Stimulated activated CD4-positive, alpha-beta T cell treated with anti-CD3 and anti-CD28 coated beads, Interleukin-12 subunit alpha, Interleukin-12 subunit beta, amount 100 ng/mL, for 4 hours (primary cell): Measurements from ENCODE around the gene RNF17.
"Not testable (repeated sequence)": the region's sequence is repeated elsewhere in the genome, so short reads cannot be mapped to it uniquely, and the experiment has no call there.

Experiments
- DNase-seq: peaks from one replicate; pipeline ENCODE4 v3.0.0-alpha.2; 2020

The RNF17 gene

DNA sequence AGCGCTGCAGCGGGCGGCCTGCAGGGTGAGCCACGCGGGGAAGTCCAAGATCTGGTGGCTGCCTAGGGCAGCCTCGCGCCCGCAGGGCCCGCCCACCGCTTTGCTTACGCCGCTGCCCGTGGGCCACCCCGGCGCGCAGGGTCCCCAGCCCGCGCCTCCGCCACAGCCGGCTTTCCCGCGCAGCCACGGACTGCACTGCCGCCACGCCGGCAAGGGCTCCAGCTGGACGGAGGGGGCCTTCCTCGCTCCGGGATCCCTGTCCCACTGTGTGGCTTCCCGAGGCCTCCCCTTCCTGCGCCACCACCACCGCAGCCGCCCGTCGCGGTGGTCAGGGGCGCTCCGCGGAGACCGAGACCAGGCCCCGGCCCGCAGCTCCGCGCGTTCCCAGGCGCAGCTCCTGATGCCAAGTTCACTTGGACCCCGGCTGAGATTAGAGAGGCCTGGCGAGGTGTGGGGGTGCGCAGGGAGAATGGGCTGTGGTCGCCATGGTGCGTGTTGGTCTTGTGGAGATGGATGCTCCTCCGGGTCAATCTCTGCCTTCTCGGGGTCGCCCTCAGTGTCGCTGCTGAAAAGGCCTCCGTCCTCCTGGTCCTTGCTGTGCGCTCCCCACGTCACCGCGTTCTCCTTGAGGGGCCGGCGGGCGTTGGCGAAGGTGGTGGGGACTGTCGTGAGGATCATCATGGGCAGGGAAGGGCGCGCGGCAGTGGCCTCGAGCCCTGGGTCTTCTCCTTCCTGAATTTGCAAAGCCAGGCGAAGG, 17.9 kb upstream of the RNF17 start:
- DNase-seq = no peak

DNA sequence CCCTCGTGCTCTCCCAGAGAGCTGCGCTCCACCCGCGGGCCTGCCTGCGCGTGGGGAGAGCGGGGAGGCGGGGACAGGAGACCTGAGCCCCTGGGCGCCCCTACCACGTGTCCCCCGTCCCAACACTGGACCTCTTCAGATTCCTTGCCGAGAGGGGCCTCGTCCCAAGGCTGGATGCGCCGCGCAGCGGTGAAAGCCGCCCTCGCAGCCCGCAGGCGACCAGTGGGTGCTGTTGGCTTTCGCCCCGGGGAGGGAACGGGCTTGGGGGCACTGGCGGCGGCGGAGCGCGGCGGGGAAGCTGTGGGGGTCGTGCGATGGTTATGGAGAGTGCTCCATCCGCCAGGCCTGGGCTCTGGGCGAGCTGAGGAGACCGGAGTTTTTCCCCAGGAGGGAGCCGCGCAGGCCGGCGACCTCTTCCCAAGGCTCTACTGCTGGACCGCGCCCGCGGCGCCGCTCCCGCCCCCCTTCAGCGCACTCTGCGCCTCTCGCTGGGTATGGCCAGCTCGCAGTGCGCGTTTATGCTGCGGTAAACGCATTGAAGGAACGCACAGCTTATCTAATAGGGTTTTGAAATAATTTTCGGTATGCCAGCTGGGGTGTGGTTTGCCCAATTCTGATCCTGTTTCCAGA, 17.2 kb upstream of the RNF17 start:
- DNase-seq = no peak

DNA sequence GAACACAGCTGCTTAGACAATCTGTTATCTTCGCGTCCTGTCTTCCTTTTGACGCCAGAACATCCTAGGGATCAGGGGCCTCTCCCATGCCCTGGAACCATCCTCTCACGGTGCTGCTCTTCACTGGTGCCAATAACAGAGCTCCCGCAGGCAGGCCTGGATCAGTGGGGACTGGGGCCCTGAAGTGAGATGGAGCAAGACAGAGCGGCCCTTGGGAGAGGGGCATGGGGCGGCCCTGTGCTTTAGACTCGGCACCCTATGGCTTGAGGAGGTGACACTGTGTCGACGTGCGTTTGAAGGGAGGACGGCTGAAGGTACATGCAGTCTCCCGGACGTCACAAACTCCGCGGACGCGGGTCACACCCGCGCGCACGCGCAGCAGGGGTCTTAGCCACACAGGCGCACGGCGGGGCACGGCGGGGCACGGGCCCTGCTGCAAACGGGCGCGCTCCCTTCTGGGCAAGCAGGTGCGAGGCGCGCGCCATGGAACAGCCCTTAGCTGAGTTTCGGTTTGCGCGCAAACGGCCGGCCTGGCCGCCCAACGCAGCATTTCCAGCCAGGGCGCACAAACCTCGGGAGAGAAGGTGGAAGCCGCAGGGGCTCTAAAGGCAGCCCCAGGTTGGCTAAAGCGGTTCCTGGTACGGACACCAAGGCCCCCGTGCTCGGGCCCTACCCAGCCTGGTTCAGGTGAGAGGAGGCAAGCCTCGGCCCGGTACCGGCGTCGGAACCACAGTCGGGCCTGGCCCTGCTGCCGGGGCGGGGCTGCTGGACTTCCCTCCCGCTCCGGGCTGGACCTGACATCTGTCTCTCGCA, 16.5 kb upstream of the RNF17 start:
- no peak for DNase-seq

DNA sequence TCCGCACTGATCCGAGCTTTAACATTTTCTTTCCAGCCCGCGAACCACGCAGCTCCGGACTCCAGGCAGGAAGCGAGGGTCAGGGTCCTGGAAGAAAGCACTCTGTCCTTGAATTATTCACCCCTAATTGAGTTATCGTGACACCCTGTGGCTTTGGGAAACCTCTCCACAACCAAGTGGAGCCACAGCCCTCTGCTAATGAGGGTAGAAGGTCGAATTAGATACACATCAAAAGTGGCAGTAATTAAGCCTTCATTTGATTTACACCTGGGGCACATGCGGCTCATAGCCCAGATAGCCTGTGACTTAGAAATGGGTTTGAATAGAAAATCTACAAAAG, 15.9 kb upstream of the RNF17 start:
- no peak for DNase-seq

DNA sequence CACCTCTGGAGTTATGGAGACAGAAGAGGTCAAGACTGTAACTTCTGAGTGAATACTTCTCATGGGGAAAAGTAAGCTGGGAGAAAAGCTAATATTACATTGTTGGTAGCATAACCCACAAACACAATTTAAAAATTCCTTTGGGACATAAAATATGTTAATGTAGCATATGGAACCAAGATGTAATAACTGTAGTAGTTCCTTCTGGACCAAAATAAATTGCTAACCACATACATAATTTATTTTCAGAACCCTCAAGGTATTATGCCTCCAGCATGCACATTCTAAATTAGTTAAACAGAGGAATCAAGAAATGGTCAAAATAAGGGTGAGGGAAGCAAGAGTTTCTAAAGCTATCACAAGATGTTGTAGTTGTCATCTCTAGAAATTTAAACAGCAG, 4.8 kb upstream of the RNF17 start:
- no peak for DNase-seq

DNA sequence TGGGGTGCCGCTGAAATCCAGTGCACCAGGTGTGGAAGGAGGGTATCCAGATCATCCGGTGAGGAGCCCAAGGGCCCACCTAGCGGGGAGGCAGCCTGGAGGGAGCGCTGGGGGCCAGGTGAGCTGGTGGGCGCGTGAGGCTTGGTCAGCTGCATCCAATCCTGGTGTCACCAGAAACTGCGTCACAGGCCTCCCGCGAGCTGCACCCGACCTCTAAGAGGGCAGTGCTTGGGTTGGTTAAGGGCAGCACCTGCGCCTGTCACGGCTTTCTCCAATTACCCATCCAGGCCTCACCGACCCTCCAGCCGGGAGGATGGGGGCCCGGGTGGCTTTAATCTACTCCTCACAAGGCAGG, 284 bp downstream of the RNF17 start:
- no peak for DNase-seq

DNA sequence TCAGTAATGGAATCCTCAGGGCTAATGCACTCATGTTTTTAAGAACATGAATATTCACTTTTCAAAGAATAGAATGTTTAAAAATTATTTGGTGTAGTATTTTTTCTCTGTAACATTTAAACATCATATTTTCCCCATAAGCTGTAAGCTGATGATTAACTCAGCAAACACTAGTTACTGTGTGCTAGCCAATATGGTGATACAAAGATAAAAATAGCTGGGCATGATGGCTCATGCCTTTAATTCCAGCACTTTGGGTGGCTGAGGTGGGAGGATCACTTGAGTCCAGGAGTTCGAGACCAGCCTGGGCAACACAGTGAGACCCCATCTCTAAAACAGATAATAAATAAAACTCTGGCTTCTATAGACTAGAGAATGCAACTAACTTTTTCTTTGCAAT, 13.2 kb downstream of the RNF17 start:
- no peak for DNase-seq

DNA sequence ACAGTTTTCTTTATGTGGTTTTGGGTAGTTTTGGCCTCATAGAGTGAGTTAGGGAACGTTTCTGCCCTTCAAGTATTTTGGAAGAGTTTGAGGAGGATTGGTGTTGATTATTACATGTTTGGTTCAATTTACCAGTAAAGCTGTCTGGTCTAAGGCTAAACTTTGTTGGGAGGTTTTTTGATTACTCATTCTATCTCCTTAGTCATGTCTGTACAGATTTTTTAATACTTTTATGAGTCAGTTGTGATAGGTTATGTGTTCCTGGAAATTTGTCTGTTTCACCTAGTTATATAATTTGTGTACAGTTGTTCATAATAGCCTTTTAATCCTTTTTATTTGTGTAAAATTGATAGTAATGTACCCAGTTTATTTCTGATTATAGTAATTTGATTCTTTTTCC, 20.4 kb downstream of the RNF17 start:
- no peak for DNase-seq

DNA sequence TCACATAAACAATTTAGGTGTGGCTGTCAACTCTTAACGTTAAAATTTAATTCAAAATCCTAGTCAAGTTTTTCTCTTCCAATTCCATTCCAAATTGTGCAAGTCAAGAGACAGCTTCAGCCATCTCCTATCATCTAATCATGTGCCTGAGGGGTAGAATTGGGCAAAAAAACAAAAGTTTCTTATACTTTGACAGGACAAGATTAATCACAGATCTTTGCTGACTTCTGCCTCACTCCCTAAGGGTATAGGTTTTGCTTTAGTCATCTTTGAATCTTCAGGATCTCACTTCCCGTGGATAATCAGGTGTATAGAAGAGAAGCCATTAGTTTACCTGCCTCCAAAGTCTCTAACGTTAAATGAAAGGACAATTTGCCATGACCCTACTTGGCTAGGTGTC, 24.6 kb downstream of the RNF17 start:
- no peak for DNase-seq

DNA sequence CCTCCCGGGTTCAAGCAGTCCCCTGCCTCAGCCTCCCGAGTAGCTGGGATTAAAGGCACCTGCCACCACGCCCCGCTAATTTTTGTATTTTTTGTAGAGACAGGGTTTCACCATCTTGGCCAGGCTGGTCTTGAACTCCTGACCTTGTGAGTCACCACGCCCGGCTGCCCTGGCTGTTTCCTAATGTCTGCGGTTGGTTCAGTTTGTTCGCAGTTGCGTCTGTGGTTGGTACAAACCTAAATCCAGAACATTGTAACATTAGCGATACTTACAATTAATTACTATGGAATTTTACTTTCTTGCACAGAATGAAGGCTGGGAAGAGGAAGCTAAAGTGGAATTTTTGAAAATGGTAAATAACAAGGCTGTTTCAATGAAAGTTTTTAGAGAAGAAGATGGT, 38.1 kb downstream of the RNF17 start:
- DNase-seq = no peak

DNA sequence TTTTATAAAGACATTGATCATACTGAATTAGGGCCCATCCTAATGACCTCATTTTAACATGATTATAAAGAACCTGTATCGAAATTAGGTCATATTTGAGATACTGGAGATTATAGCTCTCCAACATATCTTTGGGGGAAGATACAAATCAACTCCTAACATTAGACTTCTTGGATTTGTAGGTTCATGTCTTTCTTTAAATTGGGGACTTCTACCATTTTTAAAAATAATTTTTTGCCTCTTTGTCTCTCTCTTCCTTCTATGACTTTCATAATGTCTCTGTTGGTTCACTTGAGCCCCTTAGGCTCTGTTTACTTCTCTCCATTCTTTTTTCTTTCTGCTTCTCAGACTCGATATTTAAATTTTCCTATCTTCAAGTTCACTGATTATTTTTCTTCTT, 57.2 kb downstream of the RNF17 start:
- DNase-seq = no peak

DNA sequence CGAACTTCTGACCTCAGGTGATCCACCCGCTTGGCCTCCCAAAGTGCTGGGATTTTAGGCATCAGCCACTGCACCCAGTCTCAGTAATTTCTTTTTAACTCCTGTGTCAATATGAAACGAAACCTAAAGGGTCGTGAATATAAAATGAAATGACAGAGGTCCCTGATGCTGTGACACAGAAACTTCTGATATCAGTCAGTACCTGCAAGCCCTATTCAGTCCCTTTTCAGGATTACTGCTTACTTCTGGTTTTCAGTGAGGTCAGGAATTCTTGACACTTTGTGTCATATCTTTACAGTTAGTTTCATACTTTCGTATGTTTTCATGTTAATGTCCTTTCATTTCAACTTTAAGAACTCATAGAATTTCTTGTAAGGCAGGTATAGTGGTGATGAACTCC, 58.7 kb downstream of the RNF17 start:
- no peak for DNase-seq

DNA sequence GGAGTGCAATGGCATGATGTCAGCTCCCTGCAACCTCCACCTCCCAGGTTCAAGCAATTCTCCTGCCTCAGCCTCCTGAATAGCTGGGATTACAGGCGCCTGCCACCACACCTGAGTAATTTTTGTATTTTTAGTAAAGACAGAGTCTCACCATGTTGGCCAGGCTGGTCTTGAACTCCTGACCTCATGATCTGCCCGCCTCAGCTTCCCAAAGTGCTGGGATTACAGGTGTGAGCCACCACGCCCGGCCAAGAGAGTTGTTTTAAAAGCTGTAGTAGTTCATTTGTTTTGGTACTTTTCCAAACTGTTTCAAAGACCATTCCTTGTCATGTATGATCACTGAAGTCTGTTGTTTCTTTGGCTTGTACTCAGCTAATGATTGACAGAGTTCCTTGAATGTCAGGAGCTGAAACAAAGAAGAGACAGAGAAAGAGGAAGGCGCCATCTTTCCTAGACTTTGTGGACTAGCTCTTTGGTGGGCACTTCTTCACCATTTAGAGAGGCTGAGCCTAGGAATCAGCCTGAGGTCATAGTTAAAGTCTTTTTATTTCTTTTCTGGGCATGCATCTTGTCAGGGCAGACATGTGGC, 59.2 kb downstream of the RNF17 start:
- DNase-seq = not testable (repeated sequence)

DNA sequence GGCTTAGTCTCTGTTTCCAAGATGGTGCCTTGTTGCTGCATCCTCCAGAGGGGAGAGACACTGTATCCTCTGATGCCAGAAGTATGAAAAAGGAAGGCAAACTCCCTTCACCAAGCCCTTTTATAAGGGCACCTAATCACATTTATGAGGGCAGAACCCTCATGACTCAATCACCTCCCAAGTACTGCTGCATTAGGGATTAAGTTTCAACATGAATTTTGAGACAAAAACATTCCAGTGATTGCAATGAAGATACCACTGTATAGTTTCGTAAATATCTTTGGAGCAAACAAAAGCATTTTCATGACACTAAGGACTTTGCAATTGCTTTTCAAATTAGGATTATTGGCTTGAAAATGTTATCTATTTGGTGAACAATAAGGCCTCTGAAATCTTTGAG, 63.8 kb downstream of the RNF17 start:
- DNase-seq = no peak

DNA sequence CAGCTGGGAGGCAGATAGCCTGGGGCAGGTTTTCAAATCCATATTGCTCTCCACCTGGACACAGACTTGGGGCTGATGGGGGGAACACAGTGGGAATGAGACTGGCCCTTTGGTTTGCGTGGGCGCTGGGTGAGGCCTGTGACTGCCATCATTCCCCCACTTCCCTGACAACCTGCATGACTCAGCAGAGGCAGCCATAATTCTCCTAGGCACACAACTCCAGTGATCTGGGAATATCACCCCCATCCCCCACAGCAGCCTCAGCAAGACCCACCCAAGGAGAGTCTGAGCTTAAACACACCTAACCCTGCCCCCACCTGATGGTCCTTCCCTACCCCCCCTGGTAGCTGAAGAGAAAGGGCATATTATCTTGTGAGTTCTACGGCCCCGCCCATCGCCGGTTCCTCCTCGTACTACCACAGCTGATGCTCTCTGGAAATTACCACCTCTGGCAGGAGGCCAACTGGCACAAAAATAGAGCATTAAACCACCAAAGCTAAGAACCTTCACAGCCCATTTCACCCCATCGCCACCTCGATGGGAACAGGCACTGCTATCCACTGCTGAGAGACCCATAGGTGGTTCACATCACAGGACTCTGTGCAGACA, 71.0 kb downstream of the RNF17 start:
- no peak for DNase-seq

DNA sequence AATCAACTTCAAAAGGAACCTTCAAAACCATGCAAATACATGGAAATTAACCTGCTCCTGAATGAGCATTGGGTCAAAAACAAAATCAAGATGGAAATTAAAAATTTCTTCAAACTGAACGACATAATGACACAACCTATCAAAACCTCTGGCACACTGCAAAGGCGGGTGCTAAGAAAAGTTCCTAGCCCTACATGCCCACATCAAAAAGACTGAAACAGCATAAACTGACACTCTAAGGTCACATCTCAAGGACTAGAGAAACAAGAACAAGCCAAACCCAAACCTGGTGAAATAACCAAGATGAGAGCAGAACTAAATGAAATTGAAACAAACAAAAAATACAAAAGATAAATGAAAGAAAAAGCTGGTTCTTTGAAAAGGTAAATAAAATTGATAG, 73.6 kb downstream of the RNF17 start:
- not testable (repeated sequence) for DNase-seq

DNA sequence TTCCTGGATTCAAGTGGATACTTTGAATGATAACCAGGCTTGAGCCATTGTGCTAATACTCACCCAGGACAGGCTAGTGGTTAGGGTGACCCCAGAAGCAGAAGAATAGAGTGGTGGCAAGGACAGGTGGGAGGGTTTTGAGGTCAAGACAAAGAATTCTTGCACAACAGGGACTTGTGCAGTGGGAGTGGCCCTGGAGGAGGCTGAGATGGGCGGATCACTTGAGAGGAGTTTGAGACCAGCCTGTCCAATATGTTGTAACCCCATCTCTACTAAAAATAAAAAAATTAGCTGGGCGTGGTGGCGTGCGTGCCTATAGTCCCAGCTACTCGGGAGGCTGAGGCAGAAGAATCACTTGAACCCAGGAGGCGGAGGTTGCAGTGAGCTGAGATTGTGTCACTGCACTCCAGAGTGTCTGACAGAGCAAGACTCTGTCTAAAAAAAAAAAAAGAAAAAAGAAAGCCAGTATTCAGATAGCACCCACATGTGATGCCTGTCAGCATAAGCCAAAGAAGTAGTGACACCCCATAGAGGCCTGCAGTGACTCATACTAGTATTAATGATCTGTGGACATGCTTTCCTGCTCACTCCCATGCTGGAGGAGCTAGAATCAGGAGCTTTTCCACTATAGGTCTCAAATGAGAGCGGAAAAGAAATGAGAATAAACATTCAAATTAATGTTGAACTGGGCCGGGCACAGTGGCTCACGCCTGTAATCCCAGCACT, 78.7 kb downstream of the RNF17 start:
- no peak for DNase-seq

DNA sequence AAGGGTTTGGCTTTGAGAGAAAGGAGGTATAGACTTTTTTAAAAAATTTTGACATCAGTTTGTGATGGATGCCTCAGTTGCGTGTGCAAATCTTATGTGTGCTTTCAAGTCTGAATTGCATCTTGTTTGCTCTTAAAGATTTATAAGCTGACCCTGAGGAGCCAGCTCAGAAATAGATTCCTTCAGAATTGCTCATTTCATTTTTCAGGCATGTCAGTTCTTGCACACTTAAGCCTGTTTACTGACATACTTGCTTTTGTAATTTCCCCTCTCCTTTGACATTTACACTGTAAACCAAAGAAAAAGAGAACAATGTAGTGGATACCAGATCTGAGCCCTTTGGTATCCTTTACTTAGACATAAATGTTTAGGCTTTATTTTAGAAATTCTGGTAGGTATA, 87.6 kb downstream of the RNF17 start:
- DNase-seq = no peak

DNA sequence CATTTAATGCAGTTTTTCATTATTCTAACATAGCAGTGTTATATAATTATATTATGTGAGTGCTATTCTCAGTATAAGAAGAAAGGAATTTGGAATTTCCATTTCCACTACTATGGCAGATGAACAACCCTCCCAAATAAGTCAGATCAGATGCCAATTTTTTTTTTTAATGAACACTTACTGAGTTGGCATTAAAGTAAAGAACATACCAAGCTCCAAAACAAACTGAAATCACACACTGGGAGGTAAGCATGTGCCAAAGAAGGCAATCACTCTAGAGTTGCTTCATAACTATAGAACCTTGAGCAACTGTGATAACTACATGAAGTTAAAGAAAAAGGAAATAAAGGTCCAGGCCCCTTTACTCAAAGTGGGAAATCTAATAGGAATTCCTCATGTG, 90.3 kb downstream of the RNF17 start:
- no peak for DNase-seq

DNA sequence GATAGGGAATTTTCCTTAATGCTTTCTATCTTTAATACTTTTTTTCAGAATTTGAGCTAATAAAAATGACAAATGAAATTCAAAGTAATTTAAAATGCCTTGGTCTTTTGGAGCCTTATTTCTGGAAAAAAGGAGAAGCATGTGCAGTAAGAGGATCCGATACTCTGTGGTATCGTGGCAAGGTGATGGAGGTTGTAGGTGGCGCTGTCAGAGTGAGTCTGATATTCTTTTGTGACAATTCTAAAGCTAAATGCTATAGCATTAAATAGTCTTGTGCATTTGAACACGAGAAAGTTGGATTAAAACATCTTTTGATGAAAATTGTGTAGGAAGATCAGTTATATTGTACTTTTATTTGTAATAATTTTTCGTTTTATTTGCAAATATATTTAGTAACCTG, 95.0 kb downstream of the RNF17 start:
- no peak for DNase-seq

DNA sequence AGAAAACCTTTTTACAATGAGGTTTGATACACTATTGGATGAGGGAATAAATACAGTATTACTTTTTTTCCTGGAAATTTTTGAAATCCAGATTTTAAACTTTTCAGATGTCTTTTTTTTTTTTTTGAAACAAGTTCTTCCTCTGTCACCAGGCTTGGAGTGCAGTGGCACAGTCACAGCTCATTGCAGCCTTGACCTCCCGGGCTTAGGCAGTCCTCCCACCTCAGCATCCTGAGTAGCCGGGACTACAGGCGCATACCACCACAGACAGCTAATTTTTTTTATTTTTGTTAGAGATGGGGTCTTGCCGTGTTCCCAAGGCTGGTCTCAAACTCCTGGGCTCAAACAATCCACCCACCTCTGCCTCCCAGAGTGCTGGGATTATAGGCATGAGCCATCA, 96.8 kb downstream of the RNF17 start:
- DNase-seq = no peak

DNA sequence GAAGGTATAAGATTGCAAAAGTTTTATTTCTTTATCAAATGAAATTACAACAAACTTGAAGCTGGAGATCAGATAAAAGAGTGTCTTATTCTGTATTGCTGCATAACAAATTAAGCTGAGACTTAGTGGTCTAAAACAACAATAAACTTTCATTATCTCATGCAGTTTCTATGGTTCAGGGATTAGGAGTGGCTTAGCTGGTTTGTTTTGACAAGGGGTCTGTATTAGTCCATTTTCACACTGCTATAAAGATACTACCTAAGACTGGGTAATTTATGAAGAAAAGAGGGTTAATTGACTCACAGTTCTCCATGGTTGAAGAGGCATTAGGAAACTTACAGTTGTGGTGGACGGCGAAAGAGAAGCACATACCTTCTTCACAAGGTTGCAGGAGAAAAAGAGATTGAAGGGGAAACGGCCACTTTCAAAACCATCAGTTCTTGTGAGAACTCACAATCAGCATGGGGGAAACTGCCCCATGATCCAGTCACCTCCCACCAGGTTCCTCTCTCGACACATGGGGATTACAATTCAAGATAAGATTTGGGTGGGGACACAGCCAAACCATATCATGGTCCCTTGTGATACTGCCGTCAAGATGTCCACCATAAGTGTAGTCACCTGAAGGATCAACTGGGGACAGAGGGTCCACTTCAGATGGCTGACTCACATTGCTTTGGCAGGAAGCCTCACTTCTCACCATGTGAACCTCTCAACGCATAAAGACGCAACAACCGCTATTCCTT, 97.8 kb downstream of the RNF17 start:
- no peak for DNase-seq
